ENCODE results near the gene CHFR.

DNA sequence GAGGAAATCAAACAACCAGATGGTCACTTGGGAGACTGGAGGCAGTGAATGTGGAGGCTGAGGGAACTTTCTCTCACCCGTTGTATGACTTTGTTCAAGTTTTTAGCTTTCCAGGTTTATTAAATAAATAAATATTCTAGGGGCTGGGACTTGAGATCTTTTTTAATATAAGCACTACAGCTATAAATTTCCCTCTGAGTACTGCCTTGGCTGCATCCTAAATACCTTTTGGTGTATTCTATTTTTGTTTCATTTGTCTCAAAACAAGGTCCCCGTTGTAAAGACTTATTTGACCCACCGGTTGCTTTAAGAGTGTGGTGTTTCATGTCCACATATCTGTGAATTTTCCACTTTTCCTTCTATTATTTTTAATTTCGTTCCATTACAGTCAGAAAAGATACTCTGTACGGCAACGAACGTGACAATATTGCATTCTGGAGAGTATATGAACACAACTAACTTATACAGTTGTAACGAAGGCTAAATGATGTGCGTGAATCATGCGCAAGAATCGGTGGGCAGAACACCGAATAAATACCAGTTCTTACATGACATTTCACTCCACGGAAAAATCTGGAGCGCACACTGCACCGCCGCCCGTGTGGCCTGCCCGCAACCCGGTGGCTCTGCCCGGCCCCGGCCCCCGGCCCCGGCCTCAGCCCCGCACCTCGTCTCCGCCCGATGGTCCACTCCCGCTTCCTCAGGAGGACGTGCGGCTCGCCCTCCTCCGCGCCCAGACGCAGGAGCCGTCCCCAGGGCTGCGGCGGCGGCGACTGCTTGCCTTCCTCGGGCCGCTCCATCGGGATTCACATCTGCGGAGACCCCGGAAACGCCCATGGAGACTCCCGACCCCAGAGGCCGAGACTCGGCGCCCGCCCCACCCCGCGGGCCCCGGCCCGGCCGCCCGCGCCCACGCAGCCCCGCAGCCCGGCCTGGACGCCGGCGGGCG, 602 bp downstream of the CHFR start:
- TF ChIP-seq NFRKB (IDR thresholded peaks at IDR 0.05), result no peak
- no peak for TF ChIP-seq FOXK2 (IDR thresholded peaks at IDR 0.05)
- TF ChIP-seq SUZ12 (IDR thresholded peaks at IDR 0.05), result no peak
- no peak for TF ChIP-seq SP1 (IDR thresholded peaks at IDR 0.05)
- no peak for TF ChIP-seq ELF4 (IDR thresholded peaks at IDR 0.05)

All from HEK293T (cell line).